ENCODE data around the gene RPL12.

DNA sequence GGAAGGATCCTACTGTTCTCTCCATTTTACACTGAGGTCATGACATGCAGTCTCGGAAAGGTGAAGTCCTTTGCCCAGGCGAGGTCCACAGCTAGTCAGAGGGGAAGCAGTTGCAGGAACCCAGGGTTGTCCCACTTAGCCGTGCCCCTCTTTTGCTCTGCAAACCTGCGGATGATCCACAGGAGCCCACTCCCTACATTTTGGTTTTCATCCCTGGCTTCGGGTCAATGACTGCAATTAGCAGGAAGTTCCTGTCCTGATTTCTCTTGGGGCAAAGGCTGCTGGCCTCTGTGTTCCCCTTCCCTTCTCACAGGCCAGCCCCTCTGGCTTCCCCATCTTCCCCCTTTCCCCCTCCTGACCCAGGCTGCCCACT, 52.9 kb downstream of the RPL12 start:
- TF ChIP-seq, protein P1, sequence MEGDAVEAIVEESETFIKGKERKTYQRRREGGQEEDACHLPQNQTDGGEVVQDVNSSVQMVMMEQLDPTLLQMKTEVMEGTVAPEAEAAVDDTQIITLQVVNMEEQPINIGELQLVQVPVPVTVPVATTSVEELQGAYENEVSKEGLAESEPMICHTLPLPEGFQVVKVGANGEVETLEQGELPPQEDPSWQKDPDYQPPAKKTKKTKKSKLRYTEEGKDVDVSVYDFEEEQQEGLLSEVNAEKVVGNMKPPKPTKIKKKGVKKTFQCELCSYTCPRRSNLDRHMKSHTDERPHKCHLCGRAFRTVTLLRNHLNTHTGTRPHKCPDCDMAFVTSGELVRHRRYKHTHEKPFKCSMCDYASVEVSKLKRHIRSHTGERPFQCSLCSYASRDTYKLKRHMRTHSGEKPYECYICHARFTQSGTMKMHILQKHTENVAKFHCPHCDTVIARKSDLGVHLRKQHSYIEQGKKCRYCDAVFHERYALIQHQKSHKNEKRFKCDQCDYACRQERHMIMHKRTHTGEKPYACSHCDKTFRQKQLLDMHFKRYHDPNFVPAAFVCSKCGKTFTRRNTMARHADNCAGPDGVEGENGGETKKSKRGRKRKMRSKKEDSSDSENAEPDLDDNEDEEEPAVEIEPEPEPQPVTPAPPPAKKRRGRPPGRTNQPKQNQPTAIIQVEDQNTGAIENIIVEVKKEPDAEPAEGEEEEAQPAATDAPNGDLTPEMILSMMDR (conservative IDR thresholded peaks at IDR 0.05; ENCODE audit: low read depth, low read length), result no peak
- no peak for TF ChIP-seq EZH2 (IDR thresholded peaks at IDR 0.05; ENCODE audit: borderline replicate concordance, low read depth, low read length, poor library complexity, severe bottlenecking)

All from A673 (cell line).